Loucy (cell line): ENCODE data around the gene RNASE2.
"Not testable (repeated sequence)": the region's sequence is repeated elsewhere in the genome, so short reads cannot be mapped to it uniquely, and the experiment has no call there.

Source experiments
- H2AFZ ChIP-seq: fragments of 200-600 bp; sonication (generic); 2 replicates; pipeline ENCODE4 v1.6.0; 2016; ENCODE audit warnings: antibody characterized with exemption, mild to moderate bottlenecking, low read length, moderate library complexity
- H3F3A ChIP-seq: fragments of 200-600 bp; 2 replicates; pipeline ENCODE4 v1.6.0; 2016; ENCODE audit warnings: antibody characterized with exemption, low read depth, mild to moderate bottlenecking
- H3K27me3 ChIP-seq: fragments of 200-600 bp; sonication (generic); 2 replicates; pipeline ENCODE4 v1.6.1; 2014; ENCODE audit warnings: low read length, mild to moderate bottlenecking; ENCODE audit not compliant: insufficient read depth, poor library complexity, severe bottlenecking
- H3K36me3 ChIP-seq: fragments of 200-600 bp; sonication (generic); 2 replicates; pipeline ENCODE4 v1.6.1; 2016; ENCODE audit warnings: low read length; ENCODE audit not compliant: insufficient read depth
- H3K4me1 ChIP-seq: fragments of 200-600 bp; sonication (generic); 2 replicates; pipeline ENCODE4 v1.5.1; 2014; ENCODE audit warnings: low read length, mild to moderate bottlenecking; ENCODE audit not compliant: insufficient read depth, poor library complexity, severe bottlenecking
- H3K4me2 ChIP-seq: fragments of 200-600 bp; sonication (generic); 2 replicates; pipeline ENCODE4 v1.6.0; 2014; ENCODE audit warnings: antibody characterized with exemption, low read length, low read depth, mild to moderate bottlenecking; ENCODE audit not compliant: poor library complexity, severe bottlenecking
- H3K4me3 ChIP-seq: fragments of 200-600 bp; sonication (generic); 2 replicates; pipeline ENCODE4 v1.5.1; 2014; ENCODE audit warnings: low read length, mild to moderate bottlenecking, mixed read lengths; ENCODE audit not compliant: poor library complexity, severe bottlenecking
- H3K79me2 ChIP-seq: fragments of 200-600 bp; sonication (generic); 2 replicates; pipeline ENCODE4 v1.6.1; 2014; ENCODE audit warnings: low read length; ENCODE audit not compliant: insufficient read depth
- H3K9ac ChIP-seq: fragments of 200-600 bp; sonication (generic); 2 replicates; pipeline ENCODE4 v1.6.0; 2014; ENCODE audit warnings: mild to moderate bottlenecking, low read depth, low read length, moderate library complexity; ENCODE audit not compliant: poor library complexity, severe bottlenecking
- H3K9me2 ChIP-seq: fragments of 200-600 bp; sonication (generic); replicated peaks from 2 replicates; pipeline ENCODE4 v1.6.1; 2016; ENCODE audit warnings: low read depth, low read length, mixed read lengths
- H3K9me3 ChIP-seq: fragments of 200-600 bp; sonication (generic); 2 replicates; pipeline ENCODE4 v1.6.1; 2014; ENCODE audit warnings: mild to moderate bottlenecking, antibody characterized with exemption, low read length, low read depth; ENCODE audit not compliant: insufficient read depth
- H4K20me1 ChIP-seq: fragments of 200-600 bp; sonication (generic); 2 replicates; pipeline ENCODE4 v1.6.0; 2014; ENCODE audit warnings: antibody characterized with exemption, low read length, mild to moderate bottlenecking; ENCODE audit not compliant: insufficient read depth, poor library complexity, severe bottlenecking
- EZH2phosphoT487 ChIP-seq: fragments of 200-600 bp; IDR thresholded peaks from 2 replicates; pipeline ENCODE4 v1.6.1; 2018; ENCODE audit warnings: antibody characterized with exemption, mild to moderate bottlenecking, moderate library complexity, borderline replicate concordance
- TF ChIP-seq, protein P1 (sequence below): fragments of 200-600 bp; sonication (generic); conservative IDR thresholded peaks from 2 replicates; pipeline ENCODE4 v1.5.1; 2014; ENCODE audit warnings: mild to moderate bottlenecking, antibody characterized with exemption, low read length

RNASE2 gene

DNA sequence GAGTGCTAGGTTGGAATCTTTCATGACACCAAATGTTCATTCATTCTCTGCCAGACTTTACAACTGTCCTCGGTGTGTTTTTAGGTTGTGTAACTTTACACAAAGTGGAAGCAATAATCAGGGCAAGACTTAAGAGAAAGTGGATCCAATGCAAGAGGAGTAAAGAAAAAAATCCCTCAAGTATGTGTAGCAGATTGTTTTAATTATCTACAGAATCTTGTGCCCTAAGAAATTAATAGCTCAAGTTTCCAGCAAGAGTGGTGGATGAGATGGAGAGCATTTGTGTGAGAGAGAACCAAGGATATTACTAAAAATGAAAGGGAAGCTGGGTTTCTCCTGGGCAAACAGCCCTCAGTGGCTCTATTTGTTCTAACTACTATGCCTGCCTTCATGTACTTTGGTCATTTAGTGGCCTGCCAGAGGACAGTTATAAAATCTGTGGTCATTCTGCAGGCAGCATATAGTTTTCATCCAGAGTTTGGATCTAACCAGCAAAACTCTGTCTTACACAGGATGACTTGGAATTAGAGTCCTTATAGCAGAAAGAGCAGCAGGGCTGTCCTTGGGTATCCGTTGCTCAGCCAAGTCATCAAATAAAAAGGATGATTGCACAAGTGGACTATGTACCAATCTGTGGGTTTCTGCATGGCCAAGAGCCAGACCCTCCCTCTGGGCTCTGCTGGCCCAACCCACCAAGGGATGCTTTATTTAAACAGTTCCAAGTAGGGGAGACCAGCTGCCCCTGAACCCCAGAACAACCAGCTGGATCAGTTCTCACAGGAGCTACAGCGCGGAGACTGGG lies at the start of gene RNASE2:
TSS of gene RNASE2 (plus strand) at position 752 of the 802 bp plus-strand sequence. CDS start 285 bp downstream, outside the sequence.
- not testable (repeated sequence) for H3F3A ChIP-seq, H3K9me2 ChIP-seq, H3K4me2 ChIP-seq, H4K20me1 ChIP-seq, H3K27me3 ChIP-seq, H2AFZ ChIP-seq, H3K36me3 ChIP-seq, H3K9me3 ChIP-seq, H3K79me2 ChIP-seq, H3K4me3 ChIP-seq, H3K9ac ChIP-seq
- H3K4me1 ChIP-seq = peaks cover 13% of the 10 kb centered on the region

DNA sequence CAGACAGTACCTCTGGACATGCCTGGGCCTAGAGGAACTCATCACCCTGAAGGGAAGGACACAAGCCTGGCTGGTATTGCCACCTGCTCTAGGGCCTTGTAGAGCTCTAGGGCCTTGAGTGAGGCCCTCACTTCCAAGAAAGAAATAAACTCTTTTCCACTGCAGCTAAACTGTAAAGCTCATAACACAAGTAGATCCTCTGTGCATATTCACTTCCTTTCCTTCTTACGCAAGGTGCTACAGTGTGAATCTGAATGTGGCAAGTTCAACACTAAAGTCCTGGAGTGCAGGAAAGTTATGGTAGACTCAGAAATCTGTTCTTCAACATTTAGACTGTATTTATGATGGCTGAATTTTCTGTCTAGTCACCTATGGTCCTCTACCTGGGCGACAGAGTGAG lies 49.6 kb upstream of the RNASE2 start:
- Histone ChIP-seq H3K9ac (no peak overlapping the region), H3K4me1 (no peaks in the 10 kb centered on the region), H3K9me2 (no peaks in the 10 kb centered on the region), H4K20me1 (no peaks in the 10 kb centered on the region), H2AFZ (no peak overlapping the region), H3K36me3 (no peaks in the 10 kb centered on the region), H3F3A (no peaks in the 10 kb centered on the region), H3K4me2 (no peak overlapping the region), H3K4me3 (no peak overlapping the region), H3K79me2 (no peaks in the 10 kb centered on the region), H3K27me3 (no peaks in the 10 kb centered on the region), H3K9me3 (no peaks in the 10 kb centered on the region)
- TF ChIP-seq, protein P1, sequence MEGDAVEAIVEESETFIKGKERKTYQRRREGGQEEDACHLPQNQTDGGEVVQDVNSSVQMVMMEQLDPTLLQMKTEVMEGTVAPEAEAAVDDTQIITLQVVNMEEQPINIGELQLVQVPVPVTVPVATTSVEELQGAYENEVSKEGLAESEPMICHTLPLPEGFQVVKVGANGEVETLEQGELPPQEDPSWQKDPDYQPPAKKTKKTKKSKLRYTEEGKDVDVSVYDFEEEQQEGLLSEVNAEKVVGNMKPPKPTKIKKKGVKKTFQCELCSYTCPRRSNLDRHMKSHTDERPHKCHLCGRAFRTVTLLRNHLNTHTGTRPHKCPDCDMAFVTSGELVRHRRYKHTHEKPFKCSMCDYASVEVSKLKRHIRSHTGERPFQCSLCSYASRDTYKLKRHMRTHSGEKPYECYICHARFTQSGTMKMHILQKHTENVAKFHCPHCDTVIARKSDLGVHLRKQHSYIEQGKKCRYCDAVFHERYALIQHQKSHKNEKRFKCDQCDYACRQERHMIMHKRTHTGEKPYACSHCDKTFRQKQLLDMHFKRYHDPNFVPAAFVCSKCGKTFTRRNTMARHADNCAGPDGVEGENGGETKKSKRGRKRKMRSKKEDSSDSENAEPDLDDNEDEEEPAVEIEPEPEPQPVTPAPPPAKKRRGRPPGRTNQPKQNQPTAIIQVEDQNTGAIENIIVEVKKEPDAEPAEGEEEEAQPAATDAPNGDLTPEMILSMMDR = no peak
- TF ChIP-seq EZH2phosphoT487 = no peak

DNA sequence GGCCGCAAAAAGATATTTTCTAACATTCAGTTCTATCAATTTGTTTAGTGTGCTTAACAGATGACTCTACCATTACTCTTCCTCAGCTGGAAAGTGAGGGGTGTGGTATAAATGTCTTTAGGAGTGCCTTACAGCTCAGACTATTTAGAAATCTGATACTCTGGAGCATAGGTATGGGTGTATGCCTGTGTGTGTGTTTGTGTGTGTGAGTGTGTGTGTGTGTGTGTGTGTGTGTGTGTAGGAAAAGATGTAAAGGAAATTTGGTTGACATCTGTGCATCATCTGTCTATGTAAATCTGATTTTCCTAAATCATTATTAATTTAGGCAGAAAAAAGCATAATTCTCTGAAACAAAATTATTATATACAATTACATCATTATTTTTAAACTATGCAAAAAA lies 48.1 kb upstream of the RNASE2 start:
- Histone ChIP-seq H2AFZ (no peak overlapping the region), H4K20me1 (no peaks in the 10 kb centered on the region), H3K4me1 (no peaks in the 10 kb centered on the region), H3F3A (no peaks in the 10 kb centered on the region), H3K36me3 (no peaks in the 10 kb centered on the region), H3K9me2 (no peaks in the 10 kb centered on the region), H3K79me2 (no peaks in the 10 kb centered on the region), H3K4me2 (no peak overlapping the region), H3K9ac (no peak overlapping the region), H3K4me3 (no peak overlapping the region), H3K27me3 (no peaks in the 10 kb centered on the region), H3K9me3 (no peaks in the 10 kb centered on the region)
- TF ChIP-seq EZH2phosphoT487 = no peak
- TF ChIP-seq, protein P1 = no peak

DNA sequence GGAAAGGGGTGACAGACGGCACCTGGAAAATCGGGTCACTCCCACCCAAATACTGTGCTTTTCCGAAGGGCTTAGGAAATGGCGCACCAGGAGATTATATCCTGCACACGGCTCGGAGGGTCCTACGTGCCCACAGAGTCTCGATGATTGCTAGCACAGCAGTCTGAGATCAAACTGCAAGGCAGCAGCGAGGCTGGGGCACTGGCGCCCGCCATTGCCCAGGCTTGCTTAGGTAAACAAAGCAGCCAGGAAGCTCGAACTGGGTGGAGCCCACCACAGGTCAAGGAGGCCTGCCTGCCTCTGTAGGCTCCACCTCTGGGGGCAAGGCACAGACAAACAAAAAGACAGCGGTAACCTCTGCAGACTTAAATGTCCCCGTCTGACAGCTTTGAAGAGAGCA lies 44.5 kb upstream of the RNASE2 start:
- not testable (repeated sequence) for H3K4me2 ChIP-seq, H3K9me3 ChIP-seq, H3F3A ChIP-seq, H3K27me3 ChIP-seq, H3K4me1 ChIP-seq, H3K9ac ChIP-seq, H3K9me2 ChIP-seq, H3K79me2 ChIP-seq, H4K20me1 ChIP-seq, H2AFZ ChIP-seq, H3K36me3 ChIP-seq, H3K4me3 ChIP-seq

DNA sequence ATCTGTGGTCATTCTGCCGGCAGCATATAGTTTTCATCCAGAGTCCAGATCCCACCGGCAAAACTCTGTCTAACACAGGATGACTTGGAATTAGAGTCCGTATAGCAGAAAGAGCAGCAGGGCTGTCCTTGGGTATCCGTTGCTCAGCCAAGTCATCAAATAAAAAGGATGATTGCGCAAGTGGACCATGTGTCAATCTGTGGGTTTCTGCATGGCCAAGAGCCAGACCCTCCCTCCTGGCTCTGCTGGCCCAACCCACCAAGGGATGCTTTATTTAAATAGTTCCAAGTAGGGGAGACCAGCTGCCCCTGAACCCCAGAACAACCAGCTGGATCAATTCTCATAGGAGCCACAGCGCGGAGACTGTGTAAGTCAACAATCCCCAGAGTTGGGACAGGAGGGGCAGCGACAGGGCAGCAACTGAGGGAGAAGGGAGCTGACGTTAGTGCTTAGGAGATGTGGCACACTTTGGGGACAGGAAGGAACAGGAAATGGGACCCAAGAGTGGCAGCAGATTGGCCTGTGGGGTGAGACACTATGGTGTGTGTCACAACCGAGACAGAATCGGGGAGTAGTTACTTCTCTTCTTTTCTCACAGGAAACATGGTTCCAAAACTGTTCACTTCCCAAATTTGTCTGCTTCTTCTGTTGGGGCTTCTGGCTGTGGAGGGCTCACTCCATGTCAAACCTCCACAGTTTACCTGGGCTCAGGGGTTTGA lies 36.1 kb upstream of the RNASE2 start:
- H3K9me2 ChIP-seq, H3K4me3 ChIP-seq, H2AFZ ChIP-seq, H3K4me2 ChIP-seq, H3F3A ChIP-seq, H3K4me1 ChIP-seq, H3K27me3 ChIP-seq, H3K9me3 ChIP-seq, H3K9ac ChIP-seq, H4K20me1 ChIP-seq, H3K79me2 ChIP-seq, H3K36me3 ChIP-seq: not testable (repeated sequence)
